GM12801 (cell line): ENCODE data around the gene TP53BP1.

Experiments used
- CTCF ChIP-seq: IDR thresholded peaks from one replicate; pipeline ENCODE4 v1.5.1; 2011; ENCODE audit warnings: control low read depth; ENCODE audit not compliant: insufficient read length; ENCODE audit errors: extremely low read depth

The TP53BP1 gene

GRCh38 chr15:43523646-43524045, 30.7 kb upstream of the TP53BP1 start:
- no peak for TF ChIP-seq CTCF

GRCh38 chr15:43522247-43522646, 29.3 kb upstream of the TP53BP1 start:
- no peak for TF ChIP-seq CTCF

- TF ChIP-seq CTCF, result no peak
These were observed 28.5 kb upstream of the TP53BP1 start for GRCh38 chr15:43521419-43521818.

- TF ChIP-seq CTCF, result no peak
These were observed 27.2 kb upstream of the TP53BP1 start for GRCh38 chr15:43520138-43520537.

- TF ChIP-seq CTCF, result no peak
These were observed 26.2 kb upstream of the TP53BP1 start for GRCh38 chr15:43519196-43519595.

GRCh38 chr15:43518197-43518761, 25.3 kb upstream of the TP53BP1 start:
- TF ChIP-seq CTCF, result no peak

- no peak for TF ChIP-seq CTCF
These were observed 24.6 kb upstream of the TP53BP1 start, which contains the start of gene MAP1A for GRCh38 chr15:43517354-43518196. MAP1A (plus strand) TSS chr15:43517608; CDS start chr15:43521474, 3,866 bp downstream.
